Fibroblast of gingiva (primary cell): ENCODE data around the gene MTO1.
"Not testable (repeated sequence)": the region's sequence is repeated elsewhere in the genome, so short reads cannot be mapped to it uniquely, and the experiment has no call there.

Source experiments
- DNase-seq: peaks from one replicate; pipeline ENCODE4 v3.0.0-alpha.2; 2011; ENCODE audit warnings: low read depth

Gene MTO1

GRCh38 chr6:73503027-73503772 is 41.7 kb downstream of the MTO1 start:
- no peak for DNase-seq

GRCh38 chr6:73504160-73504559 is 42.6 kb downstream of the MTO1 start:
- DNase-seq: no peak

- DNase-seq: no peak
These were observed 43.6 kb downstream of the MTO1 start for GRCh38 chr6:73505142-73505541.

- peak; percentile 52 for DNase-seq
These were observed 44.2 kb downstream of the MTO1 start for GRCh38 chr6:73505705-73506104.

- no peak for DNase-seq
These were observed 44.7 kb downstream of the MTO1 start for GRCh38 chr6:73506246-73506645.

- no peak for DNase-seq
These were observed 47.2 kb downstream of the MTO1 start for GRCh38 chr6:73508776-73509175.

GRCh38 chr6:73509851-73510250 is 48.3 kb downstream of the MTO1 start:
- DNase-seq: no peak

- DNase-seq: no peak
These were observed 50.3 kb downstream of the MTO1 start for GRCh38 chr6:73511796-73512195.

- no peak for DNase-seq
These were observed 51.9 kb downstream of the MTO1 start for GRCh38 chr6:73513496-73513854.

- DNase-seq: peak; percentile 23
These were observed 53.2 kb downstream of the MTO1 start for GRCh38 chr6:73514746-73515110.

GRCh38 chr6:73515204-73515655 is 53.7 kb downstream of the MTO1 start:
- peak; percentile 15 for DNase-seq

GRCh38 chr6:73516514-73517489 is 55.3 kb downstream of the MTO1 start:
- DNase-seq: peak; percentile 57

- DNase-seq: peak; percentile 46
These were observed 56.8 kb downstream of the MTO1 start for GRCh38 chr6:73518100-73518981.

- DNase-seq: not testable (repeated sequence)
These were observed 57.7 kb downstream of the MTO1 start for GRCh38 chr6:73518982-73519881.

GRCh38 chr6:73519926-73520687 is 58.6 kb downstream of the MTO1 start:
- DNase-seq: peak; percentile 79

- DNase-seq: peak; percentile 100
These were observed 59.3 kb downstream of the MTO1 start, which contains the start of gene EEF1A1 for GRCh38 chr6:73520688-73521350. TSS of gene EEF1A1 (minus strand) at chr6:73521032. CDS start at chr6:73520026, 1,006 bp downstream.

- peak; percentile 83 for DNase-seq
These were observed 59.9 kb downstream of the MTO1 start for GRCh38 chr6:73521351-73521985.

- DNase-seq: peak; percentile 43
These were observed 62.0 kb downstream of the MTO1 start for GRCh38 chr6:73523434-73524123.
